Natural killer cell (primary cell): ENCODE measurements around the gene NIT2. TPM values are rescaled to one million over a fixed set of nuclear protein-coding genes. Genes with fewer than 3 reads are reported as not detected.
A peak's percentile ranks its signal among the peaks of the same experiment; 100 is the strongest.

Source experiments
- ATAC-seq, 3 donors: fragments of 150-1000 bp in 2 of 3; fragments of 200-7000 bp in 1 of 3; cut with Tn5 transposase; 1 replicate in 1 of 3; 2 replicates in 2 of 3; pipeline ENCODE4 v1.10.0; 2021; ENCODE audit warnings: mild to moderate bottlenecking in 2 of 3, moderate library complexity in 2 of 3
- DNase-seq, 2 donors: peaks; one replicate each; pipeline versions ENCODE4 v3.0.0 to v3.0.0-alpha.2; 2013 to 2021; ENCODE audit warnings: mixed read lengths in 1 of 2
- H3K27ac ChIP-seq: one replicate; pipeline ENCODE4 v1.5.1; 2013; ENCODE audit warnings: mild to moderate bottlenecking, low read length
- H3K27me3 ChIP-seq: one replicate; pipeline ENCODE4 v1.6.1; 2013; ENCODE audit warnings: low read length; ENCODE audit not compliant: control insufficient read depth, insufficient read depth
- H3K36me3 ChIP-seq: one replicate; pipeline ENCODE4 v1.6.1; 2013; ENCODE audit warnings: low read length; ENCODE audit not compliant: control insufficient read depth, insufficient read depth
- H3K4me1 ChIP-seq: one replicate; pipeline ENCODE4 v1.6.1; 2013; ENCODE audit warnings: low read length; ENCODE audit not compliant: control insufficient read depth, insufficient read depth
- H3K4me3 ChIP-seq: one replicate; pipeline ENCODE4 v1.5.1; 2013; ENCODE audit warnings: low read length
- H3K9me3 ChIP-seq: one replicate; pipeline ENCODE4 v1.6.1; 2013; ENCODE audit warnings: low read length; ENCODE audit not compliant: control insufficient read depth, insufficient read depth
- H3K27ac Mint-ChIP-seq, 2 donors: one replicate each; pipeline ENCODE4 v1.8.0; 2022; ENCODE audit warnings: mild to moderate bottlenecking in 2 of 2, mixed read lengths in 2 of 2, moderate library complexity in 1 of 2
- H3K27me3 Mint-ChIP-seq, 2 donors: one replicate each; pipeline ENCODE4 v1.8.0; 2022; ENCODE audit warnings: low read depth in 2 of 2, mixed read lengths in 2 of 2
- H3K36me3 Mint-ChIP-seq: one replicate; pipeline ENCODE4 v1.8.0; 2022; ENCODE audit warnings: mixed read lengths
- H3K4me1 Mint-ChIP-seq, 2 donors: one replicate each; pipeline ENCODE4 v1.8.0; 2022; ENCODE audit warnings: mixed read lengths in 2 of 2
- H3K4me3 Mint-ChIP-seq: one replicate; pipeline ENCODE4 v1.8.0; 2022; ENCODE audit warnings: mild to moderate bottlenecking, moderate library complexity, mixed read lengths
- H3K9me3 Mint-ChIP-seq, 2 donors: one replicate each; pipeline ENCODE4 v1.8.0; 2022; ENCODE audit warnings: mixed read lengths in 2 of 2
- WGBS: methylation state at CpG from one replicate; pipeline ENCODE4 v1.1.7; 2013; ENCODE audit warnings: missing lambda C conversion rate; ENCODE audit not compliant: insufficient coverage; 5-methylcytosine and 5-hydroxymethylcytosine counted together
- intact Hi-C: fragments of 100-400 bp; cut with micrococcal nuclease; formaldehyde crosslinking; loops from one replicate; pipeline ENCODE4 v1.14.2; 2022
- total RNA-seq, 4 donors: library from RNA; stranded (reverse); fragments of 120-200 nt in 1 of 4; gene quantifications; one replicate each; pipeline versions ENCODE4 v1.2.3 to v1.2.4, GENCODE V29; 2013 to 2022
- TF ChIP-seq, protein P1 (sequence below): fragments of 200-600 bp; IDR thresholded peaks from one replicate; pipeline ENCODE4 v1.8.0; 2022; ENCODE audit warnings: antibody characterized with exemption

NIT2 gene
- total RNA-seq, 3 donors from 2014 or later (not counting 1 experiment from before 2014, with no cell fraction given), result 21.5 to 25.1 (median 24.1) TPM

DNA sequence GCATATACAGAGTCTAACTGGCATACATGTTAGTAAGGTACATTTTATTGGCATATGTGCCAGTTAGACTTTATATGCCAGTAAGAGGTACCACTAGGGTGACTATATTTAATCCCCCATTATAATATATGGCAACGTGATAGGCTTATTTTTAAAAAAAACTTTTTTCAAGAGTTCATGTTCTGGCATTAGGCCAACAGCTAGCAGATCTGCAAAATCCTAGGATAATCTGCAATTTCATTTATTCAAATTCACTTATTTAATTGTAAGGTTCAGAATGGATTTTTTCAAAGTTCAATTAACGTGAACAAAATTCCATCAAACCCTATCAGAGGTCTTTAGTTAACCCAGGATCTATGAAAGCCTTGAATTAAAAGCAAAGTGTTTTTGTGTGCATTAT is 31.9 kb downstream of the NIT2 start:
- Histone ChIP-seq H3K27ac (no peak overlapping the region), H3K4me3 (no peak overlapping the region), H3K27me3 (no peaks in the 10 kb centered on the region), H3K36me3 (peaks cover 71% of the 10 kb centered on the region), H3K4me1 (no peaks in the 10 kb centered on the region), H3K9me3 (peaks cover 3% of the 10 kb centered on the region)
- peaks cover 24% of the 10 kb centered on the region for H3K36me3 Mint-ChIP-seq
- intact Hi-C loops, result no loop called here
- no peaks in the 10 kb centered on the region for H3K4me1 Mint-ChIP-seq
- H3K4me3 Mint-ChIP-seq, result no peak overlapping the region
- H3K9me3 Mint-ChIP-seq, result peaks cover 2 to 3% of the 10 kb centered on the region in 2 donors
- DNase-seq (no peak), ATAC-seq (no peak)
- no peaks in the 10 kb centered on the region for H3K27me3 Mint-ChIP-seq
- TF ChIP-seq, protein P1, sequence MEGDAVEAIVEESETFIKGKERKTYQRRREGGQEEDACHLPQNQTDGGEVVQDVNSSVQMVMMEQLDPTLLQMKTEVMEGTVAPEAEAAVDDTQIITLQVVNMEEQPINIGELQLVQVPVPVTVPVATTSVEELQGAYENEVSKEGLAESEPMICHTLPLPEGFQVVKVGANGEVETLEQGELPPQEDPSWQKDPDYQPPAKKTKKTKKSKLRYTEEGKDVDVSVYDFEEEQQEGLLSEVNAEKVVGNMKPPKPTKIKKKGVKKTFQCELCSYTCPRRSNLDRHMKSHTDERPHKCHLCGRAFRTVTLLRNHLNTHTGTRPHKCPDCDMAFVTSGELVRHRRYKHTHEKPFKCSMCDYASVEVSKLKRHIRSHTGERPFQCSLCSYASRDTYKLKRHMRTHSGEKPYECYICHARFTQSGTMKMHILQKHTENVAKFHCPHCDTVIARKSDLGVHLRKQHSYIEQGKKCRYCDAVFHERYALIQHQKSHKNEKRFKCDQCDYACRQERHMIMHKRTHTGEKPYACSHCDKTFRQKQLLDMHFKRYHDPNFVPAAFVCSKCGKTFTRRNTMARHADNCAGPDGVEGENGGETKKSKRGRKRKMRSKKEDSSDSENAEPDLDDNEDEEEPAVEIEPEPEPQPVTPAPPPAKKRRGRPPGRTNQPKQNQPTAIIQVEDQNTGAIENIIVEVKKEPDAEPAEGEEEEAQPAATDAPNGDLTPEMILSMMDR, result no peak
- peak overlapping the region in 1 of 2 donors; percentile 21 for H3K27ac Mint-ChIP-seq
- no CpG with 5 or more reads among the region's 2 CpGs for WGBS

DNA sequence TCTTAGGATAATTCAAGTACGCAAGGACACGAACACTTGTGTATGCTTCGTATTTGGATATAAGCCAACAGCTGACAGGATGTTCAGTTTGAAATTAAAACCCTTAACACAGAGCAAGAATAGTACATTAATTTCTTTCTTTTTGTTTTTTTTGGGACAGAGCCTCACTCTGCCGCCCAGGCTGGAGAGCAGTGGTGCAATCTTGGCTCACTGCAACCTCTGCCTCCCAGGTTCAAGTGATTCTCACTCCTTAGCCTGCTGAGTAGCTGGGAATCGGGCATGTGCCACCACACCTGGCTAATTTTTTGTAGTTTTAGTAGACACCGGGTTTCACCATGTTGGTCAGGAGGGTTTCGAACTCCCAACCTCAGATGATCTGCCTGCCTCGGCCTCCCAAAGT is 33.9 kb downstream of the NIT2 start:
- H3K27ac ChIP-seq, result no peak overlapping the region
- peaks cover 16% of the 10 kb centered on the region for H3K36me3 Mint-ChIP-seq
- H3K4me3 Mint-ChIP-seq, result no peak overlapping the region
- H3K4me1 ChIP-seq, result no peaks in the 10 kb centered on the region
- TF ChIP-seq, protein P1, result no peak
- DNase-seq (no peak), ATAC-seq (no peak)
- no peaks in the 10 kb centered on the region for H3K4me1 Mint-ChIP-seq
- H3K36me3 ChIP-seq, result peaks cover 76% of the 10 kb centered on the region
- H3K27me3 ChIP-seq, result no peaks in the 10 kb centered on the region
- intact Hi-C loops, result no loop called here
- H3K9me3 ChIP-seq, result no peaks in the 10 kb centered on the region
- WGBS, result 97% methylated on average over 8 of the region's 8 CpGs
- H3K4me3 ChIP-seq, result no peak overlapping the region
- H3K27me3 Mint-ChIP-seq, result no peaks in the 10 kb centered on the region
- no peaks in the 10 kb centered on the region for H3K9me3 Mint-ChIP-seq
- H3K27ac Mint-ChIP-seq, result no peak overlapping the region

DNA sequence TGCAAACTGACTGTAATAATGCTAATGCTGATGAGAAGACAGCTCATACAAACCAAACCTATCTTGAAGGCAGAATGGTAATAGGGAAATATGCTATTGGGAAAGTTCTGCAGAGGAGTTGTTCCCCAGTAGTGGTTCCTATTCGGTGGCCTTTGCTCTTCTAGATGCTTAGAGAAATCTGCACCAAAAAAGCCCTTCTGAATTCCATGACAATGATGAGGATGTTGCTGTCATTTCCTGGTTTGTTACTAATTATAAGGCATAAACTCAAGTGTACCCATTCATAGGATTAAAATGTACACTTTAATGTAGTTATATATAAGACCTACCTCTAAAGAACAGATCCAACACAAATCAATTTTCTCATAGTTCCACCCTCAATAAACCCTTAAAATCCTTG is 36.2 kb downstream of the NIT2 start:
- Histone ChIP-seq H3K9me3 (no peaks in the 10 kb centered on the region), H3K4me3 (no peak overlapping the region), H3K36me3 (peaks cover 65% of the 10 kb centered on the region), H3K27me3 (no peaks in the 10 kb centered on the region), H3K4me1 (no peaks in the 10 kb centered on the region), H3K27ac (no peak overlapping the region)
- intact Hi-C loops, result no loop called here
- Mint-ChIP-seq H3K27ac (no peak overlapping the region), H3K36me3 (peaks cover 4% of the 10 kb centered on the region), H3K9me3 (no peaks in the 10 kb centered on the region), H3K4me1 (no peaks in the 10 kb centered on the region), H3K27me3 (no peaks in the 10 kb centered on the region), H3K4me3 (no peak overlapping the region)
- 100% methylated on average over 1 of the region's 1 CpG for WGBS
- TF ChIP-seq, protein P1, result no peak
- DNase-seq (no peak), ATAC-seq (no peak)

DNA sequence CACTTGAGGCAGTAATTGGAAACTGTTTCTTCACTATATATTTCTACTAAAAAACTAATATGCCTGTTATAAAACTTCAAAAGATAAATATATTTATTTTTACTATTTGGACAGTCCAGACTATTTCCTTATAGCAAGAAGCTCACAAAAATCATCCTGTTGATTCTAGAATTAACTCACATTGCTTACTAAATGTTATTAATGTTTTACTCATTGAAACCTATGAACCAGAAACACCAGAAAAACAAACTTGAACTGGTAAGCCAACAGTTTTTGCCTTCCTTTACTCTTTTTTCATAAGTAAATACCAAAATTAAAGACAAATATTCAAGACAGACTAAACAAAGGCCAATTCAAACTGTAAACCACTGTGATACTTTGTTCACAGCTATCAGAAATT is 40.0 kb downstream of the NIT2 start:
- H3K36me3 ChIP-seq, result peaks cover 50% of the 10 kb centered on the region
- Mint-ChIP-seq H3K36me3 (no peaks in the 10 kb centered on the region), H3K4me1 (no peaks in the 10 kb centered on the region), H3K9me3 (no peaks in the 10 kb centered on the region), H3K27me3 (no peaks in the 10 kb centered on the region), H3K4me3 (no peak overlapping the region), H3K27ac (no peak overlapping the region)
- H3K27ac ChIP-seq, result no peak overlapping the region
- H3K4me1 ChIP-seq, result no peaks in the 10 kb centered on the region
- no peak for ATAC-seq
- DNase-seq, result no peak
- TF ChIP-seq, protein P1, result no peak
- no peaks in the 10 kb centered on the region for H3K27me3 ChIP-seq
- intact Hi-C loops, result no loop called here
- no peaks in the 10 kb centered on the region for H3K9me3 ChIP-seq
- no peak overlapping the region for H3K4me3 ChIP-seq
